Uterus (tissue), 2 donors: ENCODE measurements around the gene PCYT1A.

Experiments
- CTCF ChIP-seq, 4 experiments: fragments of 200-600 bp in 2 of 4; fragments of 450-650 bp in 2 of 4; sonication (generic) in 2 of 4; IDR thresholded peaks; one replicate each; pipeline ENCODE4 v1.5.1; 2016 to 2019; ENCODE audit warnings: antibody characterized with exemption in 4 of 4, mild to moderate bottlenecking in 2 of 4, moderate library complexity in 1 of 4
- POLR2A ChIP-seq, 2 donors: fragments of 450-650 bp; IDR thresholded peaks; one replicate each; pipeline ENCODE4 v1.6.1; 2016; ENCODE audit warnings: antibody characterized with exemption in 2 of 2, mild to moderate bottlenecking in 1 of 2, moderate library complexity in 1 of 2

GRCh38 chr3:196274585-196274984 lies 12.9 kb downstream of the PCYT1A start:
- TF ChIP-seq CTCF (IDR thresholded peaks at IDR 0.05): no peak
- TF ChIP-seq POLR2A (IDR thresholded peaks at IDR 0.05): no peak
